GM23338 (cell line): Measurements from ENCODE around the gene CYB5D1. TPM values are rescaled to one million over a fixed set of nuclear protein-coding genes. Genes with fewer than 3 reads are reported as not detected.

Source experiments
- ATAC-seq: fragments of 200-7000 bp; cut with Tn5 transposase; 3 replicates; pipeline ENCODE4 v1.9.1; 2020
- DNase-seq: peaks from one replicate; pipeline ENCODE4 v3.0.0-alpha.2; 2015; ENCODE audit warnings: low spot score
- H2AFZ ChIP-seq: fragments of 200-600 bp; sonication (generic); 2 replicates; pipeline ENCODE4 v1.8.0; 2016; ENCODE audit warnings: antibody characterized with exemption, mild to moderate bottlenecking, moderate library complexity
- H3F3A ChIP-seq: fragments of 200-600 bp; sonication (generic); replicated peaks from 2 replicates; pipeline ENCODE4 v1.8.0; 2017; ENCODE audit warnings: antibody characterized with exemption, mixed run types, low read depth
- H3K27ac ChIP-seq: fragments of 200-600 bp; sonication (generic); 2 replicates; pipeline ENCODE4 v1.6.1; 2016; ENCODE audit warnings: low read depth
- H3K27me3 ChIP-seq: fragments of 200-600 bp; sonication (generic); 2 replicates; pipeline ENCODE4 v1.8.0; 2016; ENCODE audit warnings: mild to moderate bottlenecking, mixed run types, moderate library complexity; ENCODE audit not compliant: insufficient read depth
- H3K36me3 ChIP-seq: fragments of 200-600 bp; sonication (generic); 2 replicates; pipeline ENCODE4 v1.8.0; 2016; ENCODE audit warnings: mild to moderate bottlenecking; ENCODE audit not compliant: insufficient read depth
- H3K4me1 ChIP-seq: fragments of 200-600 bp; sonication (generic); 2 replicates; pipeline ENCODE4 v1.8.0; 2016; ENCODE audit warnings: mild to moderate bottlenecking, moderate library complexity; ENCODE audit not compliant: insufficient read depth
- H3K4me2 ChIP-seq: fragments of 200-600 bp; sonication (generic); 2 replicates; pipeline ENCODE4 v1.7.1; 2017; ENCODE audit warnings: mixed run types
- H3K4me3 ChIP-seq: fragments of 200-600 bp; sonication (generic); 2 replicates; pipeline ENCODE4 v1.6.1; 2016; ENCODE audit warnings: mixed run types
- H3K79me2 ChIP-seq: fragments of 200-600 bp; sonication (generic); replicated peaks from 2 replicates; pipeline ENCODE4 v1.8.0; 2017; ENCODE audit warnings: mild to moderate bottlenecking; ENCODE audit not compliant: insufficient read depth
- H3K9me2 ChIP-seq: fragments of 200-600 bp; sonication (generic); 2 replicates; pipeline ENCODE4 v1.8.0; 2017; ENCODE audit not compliant: insufficient read depth
- H4K20me1 ChIP-seq: fragments of 200-600 bp; sonication (generic); replicated peaks from 2 replicates; pipeline ENCODE4 v1.8.0; 2017; ENCODE audit warnings: mild to moderate bottlenecking; ENCODE audit not compliant: insufficient read depth
- H3K27ac Mint-ChIP-seq: 2 replicates; pipeline ENCODE4 v1.8.0; 2020; ENCODE audit warnings: inconsistent platforms, mild to moderate bottlenecking, moderate library complexity, mixed read lengths
- H3K27me3 Mint-ChIP-seq: 3 replicates; pipeline ENCODE4 v1.8.0; 2022; ENCODE audit warnings: low read depth, mild to moderate bottlenecking, moderate library complexity, mixed read lengths, inconsistent platforms; ENCODE audit not compliant: insufficient read depth, poor library complexity
- H3K36me3 Mint-ChIP-seq: 3 replicates; pipeline ENCODE4 v1.8.0; 2021; ENCODE audit warnings: low read depth, mild to moderate bottlenecking, inconsistent platforms, moderate library complexity, mixed read lengths
- H3K4me1 Mint-ChIP-seq: 3 replicates; pipeline ENCODE4 v1.8.0; 2020; ENCODE audit warnings: mild to moderate bottlenecking, inconsistent platforms, mixed read lengths
- H3K4me3 Mint-ChIP-seq: 3 replicates; pipeline ENCODE4 v1.8.0; 2021; ENCODE audit warnings: moderate library complexity, mild to moderate bottlenecking, inconsistent platforms, mixed read lengths
- H3K9me3 Mint-ChIP-seq: 3 replicates; pipeline ENCODE4 v1.8.0; 2020; ENCODE audit warnings: moderate library complexity, mild to moderate bottlenecking, inconsistent platforms, mixed read lengths
- EZH2phosphoT487 ChIP-seq: fragments of 200-600 bp; sonication (generic); IDR thresholded peaks from one replicate; pipeline ENCODE4 v1.8.1; 2018; ENCODE audit warnings: antibody characterized with exemption; ENCODE audit not compliant: unreplicated experiment
- ZNF331 ChIP-seq: fragments of 250-450 bp; sonication (Bioruptor Pico); IDR thresholded peaks from 2 replicates; pipeline ENCODE4 v1.5.0; 2020; ENCODE audit warnings: low read depth, mild to moderate bottlenecking, moderate library complexity
- polyA plus RNA-seq: library from polyadenylated mRNA; unstranded; fragments of >200 nt; fragmentation: Nextera tagmentation; extraction: Ambion mirVana; gene quantifications from 2 replicates; pipeline ENCODE4 v1.2.1, GENCODE V29; 2016
- total RNA-seq: library from RNA; depleted of rRNA; stranded (reverse); fragments of >200 nt; shearing (Covaris generic); gene quantifications from 2 replicates; pipeline ENCODE4 v1.2.3, GENCODE V29; 2014
- TF ChIP-seq, protein P1 (sequence below): fragments of 250-450 bp; sonication (Bioruptor Pico); IDR thresholded peaks from 2 replicates; pipeline ENCODE4 v1.5.0; 2020; ENCODE audit warnings: mild to moderate bottlenecking, moderate library complexity
- TF ChIP-seq, protein P2 (sequence below): IDR thresholded peaks from 2 replicates; pipeline ENCODE4 v1.6.1; 2016; ENCODE audit warnings: antibody characterized with exemption
- TF ChIP-seq, protein P3 (sequence below), 2 experiments: fragments of 200-600 bp in 1 of 2; sonication (generic) in 1 of 2; conservative IDR thresholded peaks; 2 replicates each; pipeline versions ENCODE4 v1.5.1 to v1.6.1; 2016 to 2017; ENCODE audit warnings: antibody characterized with exemption in 2 of 2, low read depth in 2 of 2, mild to moderate bottlenecking in 2 of 2, moderate library complexity in 1 of 2

The CYB5D1 gene
- total and polyA plus RNA-seq, 2 experiments from 2014 or later = 3.5 to 8.4 TPM

DNA sequence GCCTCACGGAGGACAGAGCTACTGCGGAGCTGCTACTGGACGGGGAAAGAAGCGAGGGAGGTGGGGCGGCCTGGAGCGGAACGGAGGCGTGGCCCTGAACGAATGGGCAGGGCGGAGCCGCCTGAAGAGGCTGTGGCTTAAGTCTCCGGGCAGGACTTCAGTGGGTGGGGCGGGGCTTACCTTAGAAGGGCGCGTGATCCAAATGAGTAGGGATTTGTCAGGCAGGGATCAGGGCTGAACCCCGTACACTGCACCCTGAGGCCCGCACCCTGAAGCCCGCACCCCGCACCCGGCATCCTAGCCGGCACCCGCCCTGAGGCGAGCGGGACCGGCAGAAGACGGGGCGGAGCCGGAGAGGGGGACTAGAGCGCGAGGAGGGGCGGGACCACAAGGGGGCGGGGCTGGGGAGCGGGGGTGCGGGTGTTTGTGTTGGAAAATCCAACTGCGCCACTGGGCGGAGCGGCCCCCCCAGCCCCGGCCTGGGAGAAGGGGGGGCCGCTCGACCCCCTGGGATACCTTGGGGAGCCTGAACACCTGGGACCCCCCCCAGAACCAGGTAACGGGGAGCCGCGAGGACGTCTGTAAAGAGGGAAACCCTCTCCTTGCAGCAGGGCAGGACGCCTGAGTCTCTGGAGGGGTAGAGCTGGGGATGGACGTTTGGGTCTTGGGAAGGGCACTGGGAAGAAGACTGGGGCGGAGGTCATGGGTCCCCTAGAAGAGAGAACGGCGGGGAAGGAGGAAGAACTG lies 23.8 kb upstream of the CYB5D1 start, which contains the start of gene KDM6B:
KDM6B (plus strand) TSS at position 423 of the 747 bp plus-strand sequence. CDS start 11,338 bp downstream, outside the sequence.
- Histone ChIP-seq H4K20me1 (no peaks in the 10 kb centered on the region; the same call in 1 of the 2 replicates), H2AFZ (peak within 1 kb of the TSS; percentile 93), H3K79me2 (no peaks in the 10 kb centered on the region), H3K27ac (no peak within 1 kb of the TSS), H3F3A (peaks cover 19% of the 10 kb centered on the region; the same call in 1 of the 2 replicates), H3K36me3 (no peaks in the 10 kb centered on the region), H3K4me3 (peak within 1 kb of the TSS; percentile 95), H3K4me2 (peak within 1 kb of the TSS; percentile 100), H3K4me1 (peaks cover 20% of the 10 kb centered on the region), H3K9me2 (no peaks in the 10 kb centered on the region), H3K27me3 (peaks cover 69% of the 10 kb centered on the region)
- Mint-ChIP-seq H3K36me3 (no peaks in the 10 kb centered on the region), H3K27me3 (peaks cover 52% of the 10 kb centered on the region), H3K4me3 (peak within 1 kb of the TSS; percentile 93), H3K9me3 (no peaks in the 10 kb centered on the region; the same call in 2 of the 3 replicates), H3K4me1 (peaks cover 22% of the 10 kb centered on the region), H3K27ac (peak within 1 kb of the TSS; percentile 94)
- TF ChIP-seq, protein P1, sequence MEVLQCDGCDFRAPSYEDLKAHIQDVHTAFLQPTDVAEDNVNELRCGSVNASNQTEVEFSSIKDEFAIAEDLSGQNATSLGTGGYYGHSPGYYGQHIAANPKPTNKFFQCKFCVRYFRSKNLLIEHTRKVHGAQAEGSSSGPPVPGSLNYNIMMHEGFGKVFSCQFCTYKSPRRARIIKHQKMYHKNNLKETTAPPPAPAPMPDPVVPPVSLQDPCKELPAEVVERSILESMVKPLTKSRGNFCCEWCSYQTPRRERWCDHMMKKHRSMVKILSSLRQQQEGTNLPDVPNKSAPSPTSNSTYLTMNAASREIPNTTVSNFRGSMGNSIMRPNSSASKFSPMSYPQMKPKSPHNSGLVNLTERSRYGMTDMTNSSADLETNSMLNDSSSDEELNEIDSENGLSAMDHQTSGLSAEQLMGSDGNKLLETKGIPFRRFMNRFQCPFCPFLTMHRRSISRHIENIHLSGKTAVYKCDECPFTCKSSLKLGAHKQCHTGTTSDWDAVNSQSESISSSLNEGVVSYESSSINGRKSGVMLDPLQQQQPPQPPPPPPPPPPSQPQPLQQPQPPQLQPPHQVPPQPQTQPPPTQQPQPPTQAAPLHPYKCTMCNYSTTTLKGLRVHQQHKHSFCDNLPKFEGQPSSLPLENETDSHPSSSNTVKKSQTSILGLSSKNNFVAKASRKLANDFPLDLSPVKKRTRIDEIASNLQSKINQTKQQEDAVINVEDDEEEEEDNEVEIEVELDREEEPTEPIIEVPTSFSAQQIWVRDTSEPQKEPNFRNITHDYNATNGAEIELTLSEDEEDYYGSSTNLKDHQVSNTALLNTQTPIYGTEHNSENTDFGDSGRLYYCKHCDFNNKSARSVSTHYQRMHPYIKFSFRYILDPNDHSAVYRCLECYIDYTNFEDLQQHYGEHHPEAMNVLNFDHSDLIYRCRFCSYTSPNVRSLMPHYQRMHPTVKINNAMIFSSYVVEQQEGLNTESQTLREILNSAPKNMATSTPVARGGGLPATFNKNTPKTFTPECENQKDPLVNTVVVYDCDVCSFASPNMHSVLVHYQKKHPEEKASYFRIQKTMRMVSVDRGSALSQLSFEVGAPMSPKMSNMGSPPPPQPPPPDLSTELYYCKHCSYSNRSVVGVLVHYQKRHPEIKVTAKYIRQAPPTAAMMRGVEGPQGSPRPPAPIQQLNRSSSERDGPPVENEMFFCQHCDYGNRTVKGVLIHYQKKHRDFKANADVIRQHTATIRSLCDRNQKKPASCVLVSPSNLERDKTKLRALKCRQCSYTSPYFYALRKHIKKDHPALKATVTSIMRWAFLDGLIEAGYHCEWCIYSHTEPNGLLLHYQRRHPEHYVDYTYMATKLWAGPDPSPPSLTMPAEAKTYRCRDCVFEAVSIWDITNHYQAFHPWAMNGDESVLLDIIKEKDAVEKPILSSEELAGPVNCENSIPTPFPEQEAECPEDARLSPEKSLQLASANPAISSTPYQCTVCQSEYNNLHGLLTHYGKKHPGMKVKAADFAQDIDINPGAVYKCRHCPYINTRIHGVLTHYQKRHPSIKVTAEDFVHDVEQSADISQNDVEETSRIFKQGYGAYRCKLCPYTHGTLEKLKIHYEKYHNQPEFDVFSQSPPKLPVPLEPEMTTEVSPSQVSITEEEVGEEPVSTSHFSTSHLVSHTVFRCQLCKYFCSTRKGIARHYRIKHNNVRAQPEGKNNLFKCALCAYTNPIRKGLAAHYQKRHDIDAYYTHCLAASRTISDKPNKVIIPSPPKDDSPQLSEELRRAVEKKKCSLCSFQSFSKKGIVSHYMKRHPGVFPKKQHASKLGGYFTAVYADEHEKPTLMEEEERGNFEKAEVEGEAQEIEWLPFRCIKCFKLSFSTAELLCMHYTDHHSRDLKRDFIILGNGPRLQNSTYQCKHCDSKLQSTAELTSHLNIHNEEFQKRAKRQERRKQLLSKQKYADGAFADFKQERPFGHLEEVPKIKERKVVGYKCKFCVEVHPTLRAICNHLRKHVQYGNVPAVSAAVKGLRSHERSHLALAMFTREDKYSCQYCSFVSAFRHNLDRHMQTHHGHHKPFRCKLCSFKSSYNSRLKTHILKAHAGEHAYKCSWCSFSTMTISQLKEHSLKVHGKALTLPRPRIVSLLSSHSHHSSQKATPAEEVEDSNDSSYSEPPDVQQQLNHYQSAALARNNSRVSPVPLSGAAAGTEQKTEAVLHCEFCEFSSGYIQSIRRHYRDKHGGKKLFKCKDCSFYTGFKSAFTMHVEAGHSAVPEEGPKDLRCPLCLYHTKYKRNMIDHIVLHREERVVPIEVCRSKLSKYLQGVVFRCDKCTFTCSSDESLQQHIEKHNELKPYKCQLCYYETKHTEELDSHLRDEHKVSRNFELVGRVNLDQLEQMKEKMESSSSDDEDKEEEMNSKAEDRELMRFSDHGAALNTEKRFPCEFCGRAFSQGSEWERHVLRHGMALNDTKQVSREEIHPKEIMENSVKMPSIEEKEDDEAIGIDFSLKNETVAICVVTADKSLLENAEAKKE (CRISPR knock-in tag) = no peak
- TF ChIP-seq, protein P2, sequence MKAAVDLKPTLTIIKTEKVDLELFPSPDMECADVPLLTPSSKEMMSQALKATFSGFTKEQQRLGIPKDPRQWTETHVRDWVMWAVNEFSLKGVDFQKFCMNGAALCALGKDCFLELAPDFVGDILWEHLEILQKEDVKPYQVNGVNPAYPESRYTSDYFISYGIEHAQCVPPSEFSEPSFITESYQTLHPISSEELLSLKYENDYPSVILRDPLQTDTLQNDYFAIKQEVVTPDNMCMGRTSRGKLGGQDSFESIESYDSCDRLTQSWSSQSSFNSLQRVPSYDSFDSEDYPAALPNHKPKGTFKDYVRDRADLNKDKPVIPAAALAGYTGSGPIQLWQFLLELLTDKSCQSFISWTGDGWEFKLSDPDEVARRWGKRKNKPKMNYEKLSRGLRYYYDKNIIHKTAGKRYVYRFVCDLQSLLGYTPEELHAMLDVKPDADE = no peak
- TF ChIP-seq, protein P3, sequence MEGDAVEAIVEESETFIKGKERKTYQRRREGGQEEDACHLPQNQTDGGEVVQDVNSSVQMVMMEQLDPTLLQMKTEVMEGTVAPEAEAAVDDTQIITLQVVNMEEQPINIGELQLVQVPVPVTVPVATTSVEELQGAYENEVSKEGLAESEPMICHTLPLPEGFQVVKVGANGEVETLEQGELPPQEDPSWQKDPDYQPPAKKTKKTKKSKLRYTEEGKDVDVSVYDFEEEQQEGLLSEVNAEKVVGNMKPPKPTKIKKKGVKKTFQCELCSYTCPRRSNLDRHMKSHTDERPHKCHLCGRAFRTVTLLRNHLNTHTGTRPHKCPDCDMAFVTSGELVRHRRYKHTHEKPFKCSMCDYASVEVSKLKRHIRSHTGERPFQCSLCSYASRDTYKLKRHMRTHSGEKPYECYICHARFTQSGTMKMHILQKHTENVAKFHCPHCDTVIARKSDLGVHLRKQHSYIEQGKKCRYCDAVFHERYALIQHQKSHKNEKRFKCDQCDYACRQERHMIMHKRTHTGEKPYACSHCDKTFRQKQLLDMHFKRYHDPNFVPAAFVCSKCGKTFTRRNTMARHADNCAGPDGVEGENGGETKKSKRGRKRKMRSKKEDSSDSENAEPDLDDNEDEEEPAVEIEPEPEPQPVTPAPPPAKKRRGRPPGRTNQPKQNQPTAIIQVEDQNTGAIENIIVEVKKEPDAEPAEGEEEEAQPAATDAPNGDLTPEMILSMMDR (conservative IDR thresholded peaks at IDR 0.05; ENCODE audit: low read depth in 2 of 2) = no peak
- TF ChIP-seq ZNF331 (no peak), EZH2phosphoT487 (no peak)
- ATAC-seq = peak; percentile 52
- peak; percentile 97 for DNase-seq
